ENCODE results near the gene ARF4. TPM values are rescaled to one million over a fixed set of nuclear protein-coding genes. Genes with fewer than 3 reads are reported as not detected.
A peak's percentile ranks its signal among the peaks of the same experiment; 100 is the strongest.

ARF4 gene
- total and polyA plus RNA-seq, 12 donors = 67.2 to 443 (median 163) TPM

DNA sequence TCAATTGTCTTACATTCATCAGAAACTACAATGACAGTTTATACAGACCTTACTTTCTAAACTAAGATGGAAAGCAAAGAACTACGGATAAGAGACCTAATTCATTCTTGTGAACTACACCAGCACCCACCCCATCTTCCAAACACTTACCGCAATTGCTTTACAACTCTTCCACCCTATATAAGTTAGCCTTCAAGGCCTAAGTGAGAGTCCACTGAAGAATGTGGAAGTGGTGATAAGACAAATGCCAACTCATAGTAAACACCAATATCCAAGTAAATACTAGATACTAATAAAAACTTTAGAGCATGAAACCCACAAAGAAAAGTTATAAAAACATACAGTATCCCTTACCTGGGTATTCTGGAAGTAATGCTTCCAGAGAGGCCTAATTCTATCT is 13.6 kb downstream of the ARF4 start:
- DNase-seq = no peak
- Histone ChIP-seq H3K27me3 (no peaks in the 10 kb centered on the region), H3K9me3 (replicated peaks in 1 of 3) (no peaks in the 10 kb centered on the region), H3K4me1 (replicated peaks in 1 of 2) (peaks cover 15 to 28% of the 10 kb centered on the region in 2 donors), H3K4me3 (no peak overlapping the region), H3K36me3 (replicated peaks in 1 of 2) (peaks cover 0 to 31% of the 10 kb centered on the region in 2 donors), H3K27ac (no peak overlapping the region)
- intact Hi-C loops (cut with DNase I) = no loop called here
- 76 to 90% (median 88%) methylated on average over 2 of the region's 2 CpGs for WGBS, 4 donors
- TF ChIP-seq POLR2A (IDR thresholded peaks at IDR 0.05) (no peak), CTCF (IDR thresholded peaks at IDR 0.05) (no peak)

DNA sequence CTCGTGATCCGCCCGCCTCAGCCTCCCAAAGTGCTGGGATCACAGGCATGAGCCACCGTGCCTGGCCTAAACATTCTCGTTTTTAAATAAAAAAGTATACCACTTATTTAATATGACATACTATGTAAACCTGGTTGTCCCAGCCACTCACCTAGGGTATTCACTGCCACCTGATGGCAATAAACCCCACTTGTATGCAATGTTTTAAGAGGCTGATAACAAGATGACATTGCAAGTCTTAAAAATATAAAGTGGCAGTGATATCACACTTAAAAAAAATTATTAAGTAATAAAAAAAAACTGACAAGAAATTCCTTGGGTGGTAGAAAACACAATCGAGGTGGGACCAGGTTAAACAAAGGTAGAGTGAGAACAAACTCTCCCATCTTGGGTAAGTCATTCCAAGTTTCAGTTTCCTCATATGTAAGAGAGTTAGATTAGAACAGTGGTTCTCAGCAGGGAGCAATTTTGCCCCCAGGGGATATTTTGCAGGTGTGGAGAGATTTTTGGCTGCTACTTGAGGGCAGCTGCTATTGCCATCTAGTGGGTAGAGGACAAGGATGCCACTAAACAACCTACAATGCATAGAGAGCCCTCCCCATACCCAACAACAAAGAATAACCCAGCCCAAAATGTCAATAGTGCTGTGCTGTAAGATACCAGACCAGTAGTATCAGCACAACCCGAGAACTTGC is 14.5 kb downstream of the ARF4 start:
- TF ChIP-seq CTCF (IDR thresholded peaks at IDR 0.05) = no peak
- no peak for TF ChIP-seq POLR2A (IDR thresholded peaks at IDR 0.05)
- Histone ChIP-seq H3K27me3 (no peaks in the 10 kb centered on the region), H3K27ac (no peak overlapping the region), H3K36me3 (replicated peaks in 1 of 2) (peaks cover 0 to 41% of the 10 kb centered on the region in 2 donors), H3K4me1 (replicated peaks in 1 of 2) (peaks cover 12 to 24% of the 10 kb centered on the region in 2 donors), H3K9me3 (replicated peaks in 1 of 3) (no peaks in the 10 kb centered on the region), H3K4me3 (no peak overlapping the region)
- intact Hi-C loops (cut with DNase I) = no loop called here
- no peak for DNase-seq
- 90 to 94% (median 91%) methylated on average over 7 of the region's 7 CpGs for WGBS, 4 donors

GRCh38 chr3:57577801-57578200 is 19.3 kb downstream of the ARF4 start:
- no peak for DNase-seq
- Histone ChIP-seq H3K4me1 (replicated peaks in 1 of 2) (peaks cover 4 to 30% of the 10 kb centered on the region in 2 donors), H3K27me3 (no peaks in the 10 kb centered on the region), H3K36me3 (replicated peaks in 1 of 2) (peaks cover 0 to 75% of the 10 kb centered on the region in 2 donors), H3K4me3 (no peak overlapping the region), H3K27ac (no peak overlapping the region), H3K9me3 (replicated peaks in 1 of 3) (no peaks in the 10 kb centered on the region)
- TF ChIP-seq POLR2A (IDR thresholded peaks at IDR 0.05) (no peak), CTCF (IDR thresholded peaks at IDR 0.05) (no peak)
- intact Hi-C loops (cut with DNase I) = no loop called here
- WGBS, 4 donors = 92 to 96% (median 94%) methylated on average over 9 of the region's 9 CpGs

- Histone ChIP-seq H3K4me3 (no peak overlapping the region), H3K27ac (peak overlapping the region in 3 of 5 donors; percentile 3 to 52 (median 30)), H3K27me3 (no peaks in the 10 kb centered on the region), H3K9me3 (replicated peaks in 1 of 3) (no peaks in the 10 kb centered on the region), H3K36me3 (replicated peaks in 1 of 2) (peaks cover 0 to 76% of the 10 kb centered on the region in 2 donors), H3K4me1 (replicated peaks in 1 of 2) (peaks cover 4 to 30% of the 10 kb centered on the region in 2 donors)
- TF ChIP-seq CTCF (IDR thresholded peaks at IDR 0.05) (no peak), POLR2A (IDR thresholded peaks at IDR 0.05) (no peak)
- intact Hi-C loops (cut with DNase I) = no loop called here
- no peak for DNase-seq
- 66 to 77% (median 72%) methylated on average over 3 of the region's 3 CpGs for WGBS, 4 donors
Measured at GRCh38 chr3:57575966-57576626, 21.0 kb downstream of the ARF4 start.

All from adrenal gland (tissue), 12 donors.